Measurements from ENCODE around the gene POU2F2.
A peak's percentile ranks its signal among the peaks of the same experiment; 100 is the strongest.

The POU2F2 gene

GRCh38 chr19:42143341-42144234 is 11.3 kb upstream of the POU2F2 start:
- Histone ChIP-seq H3K4me1 (ENCODE audit: low read depth, poor library complexity, severe bottlenecking) (no peaks in the 10 kb centered on the region), H3K27ac (no peak overlapping the region), H3K4me3 (IDR thresholded peaks at IDR 0.05; ENCODE audit: insufficient read depth, low read depth, low read length) (no peak overlapping the region), H4K20me1 (ENCODE audit: insufficient read depth) (no peaks in the 10 kb centered on the region), H3K9ac (no peak overlapping the region), H3K4me2 (no peak overlapping the region), H2AFZ (ENCODE audit: low read depth) (no peak overlapping the region), H3K36me3 (ENCODE audit: insufficient read depth) (no peaks in the 10 kb centered on the region), H3K79me2 (ENCODE audit: insufficient read depth, low read depth) (no peaks in the 10 kb centered on the region), H3K27me3 (ENCODE audit: insufficient read depth, low read depth) (peaks cover 78% of the 10 kb centered on the region)
- no peak for TF ChIP-seq CTCF (conservative IDR thresholded peaks at IDR 0.05; ENCODE audit: low read depth, low read length)

- Histone ChIP-seq H3K9ac (no peak overlapping the region), H3K4me2 (no peak overlapping the region), H3K79me2 (ENCODE audit: insufficient read depth, low read depth) (no peaks in the 10 kb centered on the region), H2AFZ (ENCODE audit: low read depth) (no peak overlapping the region), H3K4me1 (ENCODE audit: low read depth, poor library complexity, severe bottlenecking) (no peaks in the 10 kb centered on the region), H4K20me1 (ENCODE audit: insufficient read depth) (no peaks in the 10 kb centered on the region), H3K36me3 (ENCODE audit: insufficient read depth) (no peaks in the 10 kb centered on the region), H3K27me3 (ENCODE audit: insufficient read depth, low read depth) (peaks cover 82% of the 10 kb centered on the region), H3K27ac (no peak overlapping the region), H3K4me3 (IDR thresholded peaks at IDR 0.05; ENCODE audit: insufficient read depth, low read depth, low read length) (no peak overlapping the region)
- TF ChIP-seq CTCF (conservative IDR thresholded peaks at IDR 0.05; ENCODE audit: low read depth, low read length), result no peak
Measured at GRCh38 chr19:42140125-42140754, 8.0 kb upstream of the POU2F2 start.

- TF ChIP-seq CTCF (conservative IDR thresholded peaks at IDR 0.05; ENCODE audit: low read depth, low read length), result no peak
- Histone ChIP-seq H3K4me2 (no peak overlapping the region), H3K79me2 (ENCODE audit: insufficient read depth, low read depth) (no peaks in the 10 kb centered on the region), H3K4me3 (IDR thresholded peaks at IDR 0.05; ENCODE audit: insufficient read depth, low read depth, low read length) (no peak overlapping the region), H3K9ac (no peak overlapping the region), H3K27ac (no peak overlapping the region), H3K36me3 (ENCODE audit: insufficient read depth) (no peaks in the 10 kb centered on the region), H3K27me3 (ENCODE audit: insufficient read depth, low read depth) (peaks cover 77% of the 10 kb centered on the region), H4K20me1 (ENCODE audit: insufficient read depth) (no peaks in the 10 kb centered on the region), H3K4me1 (ENCODE audit: low read depth, poor library complexity, severe bottlenecking) (peaks cover 12% of the 10 kb centered on the region), H2AFZ (ENCODE audit: low read depth) (no peak overlapping the region)
Measured at GRCh38 chr19:42134535-42135070, 2.4 kb upstream of the POU2F2 start.

- H4K20me1 ChIP-seq (ENCODE audit: insufficient read depth), result no peaks in the 10 kb centered on the region
- no peak overlapping the region for H3K4me3 ChIP-seq (IDR thresholded peaks at IDR 0.05; ENCODE audit: insufficient read depth, low read depth, low read length)
- H3K36me3 ChIP-seq (ENCODE audit: insufficient read depth), result no peaks in the 10 kb centered on the region
- peaks cover 77% of the 10 kb centered on the region for H3K27me3 ChIP-seq (ENCODE audit: insufficient read depth, low read depth)
- H3K4me2 ChIP-seq, result peak overlapping the region; percentile 74
- peak; percentile 83 for TF ChIP-seq CTCF (conservative IDR thresholded peaks at IDR 0.05; ENCODE audit: low read depth, low read length)
- no peaks in the 10 kb centered on the region for H3K79me2 ChIP-seq (ENCODE audit: insufficient read depth, low read depth)
- no peak overlapping the region for H3K27ac ChIP-seq
- peak overlapping the region; percentile 44; the same call in 1 of the 2 replicates for H2AFZ ChIP-seq (ENCODE audit: low read depth)
- H3K9ac ChIP-seq, result no peak overlapping the region
- H3K4me1 ChIP-seq (ENCODE audit: low read depth, poor library complexity, severe bottlenecking), result peaks cover 12% of the 10 kb centered on the region
Measured at GRCh38 chr19:42132851-42133528, 744 bp upstream of the POU2F2 start.

All from KMS-11 (cell line).